ENCODE data around the gene MTCL1. TPM values are rescaled to one million over a fixed set of nuclear protein-coding genes. Genes with fewer than 3 reads are reported as not detected.

MTCL1 gene
- total and polyA plus RNA-seq, 5 donors from 2014 or later = 0.20 TPM; not detected in 4

DNA sequence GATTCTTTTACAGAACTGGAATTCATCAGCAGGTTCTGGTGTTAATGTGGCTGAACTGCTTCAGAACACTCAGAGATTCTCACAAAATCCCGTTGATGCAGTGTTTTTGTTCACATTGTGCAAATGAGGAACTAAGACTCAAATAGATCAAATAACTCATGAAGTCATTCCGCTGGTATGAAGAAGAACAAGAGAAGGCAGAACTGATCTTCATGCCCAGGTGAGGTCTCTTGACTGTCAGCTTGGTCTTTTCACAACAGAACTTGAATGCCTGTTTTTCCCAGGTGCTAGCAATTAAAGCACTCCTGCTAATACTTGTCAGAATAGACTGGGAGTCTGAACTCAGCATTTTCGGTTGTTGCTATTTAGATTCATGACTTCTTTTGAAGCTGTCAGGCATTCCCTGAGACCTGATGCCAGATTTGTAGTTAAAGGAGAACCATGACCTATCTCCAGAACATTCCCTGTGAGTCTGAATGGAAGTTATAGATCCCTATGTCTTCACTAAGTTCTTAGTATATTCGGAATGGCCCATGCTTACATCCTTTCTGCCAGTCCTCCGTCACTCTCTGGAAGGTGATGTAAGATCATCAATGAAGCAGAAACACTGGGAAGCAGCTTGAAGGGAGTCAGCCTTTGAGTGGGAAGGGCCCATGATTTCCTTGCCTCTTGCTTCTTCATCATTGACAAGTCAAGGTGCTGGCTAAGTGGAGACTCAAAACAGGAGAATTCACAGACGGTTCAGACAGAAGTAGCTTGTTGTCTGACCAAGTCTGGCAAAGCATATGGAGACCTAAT lies 155.7 kb downstream of the MTCL1 start:
- Histone ChIP-seq H3K27ac (ENCODE audit: insufficient read depth, low read length, poor library complexity, severe bottlenecking) (no peak overlapping the region), H3K36me3 (ENCODE audit: control insufficient read depth, insufficient read depth, low read length) (no peaks in the 10 kb centered on the region), H3K27me3 (ENCODE audit: control insufficient read depth, insufficient read depth, low read length) (no peaks in the 10 kb centered on the region), H3K4me1 (ENCODE audit: control insufficient read depth, insufficient read depth, low read length, poor library complexity, severe bottlenecking) (no peaks in the 10 kb centered on the region), H3K9me3 (ENCODE audit: control insufficient read depth in 2 of 2, low read length in 2 of 2) (no peaks in the 10 kb centered on the region), H3K4me3 (ENCODE audit: low read depth, low read length) (no peak overlapping the region)
- H3K27ac Mint-ChIP-seq = no peak overlapping the region
- ATAC-seq (ENCODE audit: low read depth in 2 of 2) (no peak), DNase-seq (no peak)
- H3K4me1 Mint-ChIP-seq = no peaks in the 10 kb centered on the region
- peaks cover 0 to 5% (median 0%) of the 10 kb centered on the region in 7 donors for H3K9me3 Mint-ChIP-seq
- no peak overlapping the region for H3K4me3 Mint-ChIP-seq
- peaks cover 7% of the 10 kb centered on the region for H3K27me3 Mint-ChIP-seq
- H3K36me3 Mint-ChIP-seq = no peaks in the 10 kb centered on the region

DNA sequence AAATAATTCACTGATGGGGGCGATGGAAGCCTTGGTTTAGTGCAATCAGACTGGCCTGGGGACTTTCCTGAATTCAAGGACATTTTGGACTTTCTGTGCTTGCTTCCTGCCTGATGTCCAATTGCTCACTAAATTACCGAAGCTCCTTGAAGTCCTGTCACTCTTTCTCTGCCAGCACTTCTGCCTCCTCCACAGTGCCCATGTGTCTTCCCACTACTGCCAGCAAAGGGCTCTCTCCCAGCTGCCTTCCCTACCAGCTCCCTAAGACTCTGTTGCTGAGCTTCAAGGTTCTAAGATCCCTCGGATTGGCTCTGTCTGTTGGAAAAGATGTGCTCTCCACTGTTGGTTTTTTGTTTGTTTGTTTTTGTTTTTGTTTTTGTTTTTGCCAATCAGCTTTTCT lies 158.1 kb downstream of the MTCL1 start:
- no peaks in the 10 kb centered on the region for H3K36me3 ChIP-seq (ENCODE audit: control insufficient read depth, insufficient read depth, low read length)
- no peaks in the 10 kb centered on the region for H3K4me1 Mint-ChIP-seq
- no peak overlapping the region for H3K27ac Mint-ChIP-seq
- no peak for ATAC-seq (ENCODE audit: low read depth in 2 of 2)
- H3K9me3 ChIP-seq (ENCODE audit: control insufficient read depth in 2 of 2, low read length in 2 of 2) = no peaks in the 10 kb centered on the region
- no peaks in the 10 kb centered on the region for H3K27me3 ChIP-seq (ENCODE audit: control insufficient read depth, insufficient read depth, low read length)
- no peaks in the 10 kb centered on the region for H3K36me3 Mint-ChIP-seq
- H3K27ac ChIP-seq (ENCODE audit: insufficient read depth, low read length, poor library complexity, severe bottlenecking) = no peak overlapping the region
- no peaks in the 10 kb centered on the region for H3K27me3 Mint-ChIP-seq
- no peak overlapping the region for H3K4me3 ChIP-seq (ENCODE audit: low read depth, low read length)
- peaks cover 0 to 5% (median 0%) of the 10 kb centered on the region in 7 donors for H3K9me3 Mint-ChIP-seq
- no peak overlapping the region for H3K4me3 Mint-ChIP-seq
- DNase-seq = no peak
- no peaks in the 10 kb centered on the region for H3K4me1 ChIP-seq (ENCODE audit: control insufficient read depth, insufficient read depth, low read length, poor library complexity, severe bottlenecking)

DNA sequence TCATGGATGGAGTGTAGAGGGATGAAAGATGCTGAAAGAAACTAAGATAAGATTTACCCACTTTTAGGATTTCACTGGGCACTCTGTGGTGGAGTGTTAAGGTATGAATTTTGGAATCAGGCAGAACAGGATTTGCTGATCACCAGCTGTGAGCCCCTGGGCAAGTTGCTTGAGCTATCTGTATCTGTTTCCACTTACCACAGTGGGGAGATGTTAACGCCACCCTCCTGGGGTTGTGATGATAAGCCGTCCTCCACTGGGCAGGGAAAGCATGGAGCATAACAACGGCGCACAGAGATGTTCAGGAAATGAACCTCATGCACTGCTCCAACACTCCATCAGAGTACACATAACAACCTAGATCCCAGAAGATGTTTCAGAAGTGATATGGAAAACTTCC lies 160.6 kb downstream of the MTCL1 start:
- peaks cover 0 to 5% (median 0%) of the 10 kb centered on the region in 7 donors for H3K9me3 Mint-ChIP-seq
- Histone ChIP-seq H3K27me3 (ENCODE audit: control insufficient read depth, insufficient read depth, low read length) (no peaks in the 10 kb centered on the region), H3K4me1 (ENCODE audit: control insufficient read depth, insufficient read depth, low read length, poor library complexity, severe bottlenecking) (no peaks in the 10 kb centered on the region), H3K36me3 (ENCODE audit: control insufficient read depth, insufficient read depth, low read length) (no peaks in the 10 kb centered on the region), H3K27ac (ENCODE audit: insufficient read depth, low read length, poor library complexity, severe bottlenecking) (no peak overlapping the region), H3K4me3 (ENCODE audit: low read depth, low read length) (no peak overlapping the region), H3K9me3 (ENCODE audit: control insufficient read depth in 2 of 2, low read length in 2 of 2) (no peaks in the 10 kb centered on the region)
- H3K4me1 Mint-ChIP-seq = no peaks in the 10 kb centered on the region
- no peaks in the 10 kb centered on the region for H3K36me3 Mint-ChIP-seq
- ATAC-seq (ENCODE audit: low read depth in 2 of 2) = no peak
- peak overlapping the region in 1 of 3 donors; percentile 72 for H3K27ac Mint-ChIP-seq
- no peaks in the 10 kb centered on the region for H3K27me3 Mint-ChIP-seq
- H3K4me3 Mint-ChIP-seq = no peak overlapping the region
- no peak for DNase-seq

DNA sequence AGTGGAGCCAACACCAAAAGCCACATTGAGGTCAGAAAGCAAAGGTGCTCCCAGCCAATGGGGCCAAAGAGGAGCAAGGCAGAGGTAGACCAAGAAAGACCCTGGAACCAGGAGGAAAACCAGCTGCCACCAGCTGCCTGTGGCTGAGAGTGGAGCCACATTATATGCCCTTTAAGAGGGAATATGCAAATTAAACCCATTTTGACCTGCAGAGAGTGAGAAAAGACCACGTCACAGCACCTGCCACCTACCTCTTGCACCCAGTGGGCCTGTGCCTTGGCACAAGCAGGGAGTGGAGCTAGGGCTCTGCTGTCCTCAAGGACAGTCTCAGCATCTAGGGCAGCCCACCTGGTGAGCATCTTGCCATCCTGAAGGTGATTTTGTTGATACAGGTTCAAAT lies 161.3 kb downstream of the MTCL1 start:
- H3K36me3 ChIP-seq (ENCODE audit: control insufficient read depth, insufficient read depth, low read length) = no peaks in the 10 kb centered on the region
- Mint-ChIP-seq H3K27me3 (no peaks in the 10 kb centered on the region), H3K36me3 (no peaks in the 10 kb centered on the region), H3K4me1 (no peaks in the 10 kb centered on the region), H3K27ac (no peak overlapping the region), H3K9me3 (peaks cover 0 to 5% (median 0%) of the 10 kb centered on the region in 7 donors), H3K4me3 (no peak overlapping the region)
- no peak overlapping the region for H3K27ac ChIP-seq (ENCODE audit: insufficient read depth, low read length, poor library complexity, severe bottlenecking)
- H3K4me1 ChIP-seq (ENCODE audit: control insufficient read depth, insufficient read depth, low read length, poor library complexity, severe bottlenecking) = no peaks in the 10 kb centered on the region
- no peak for ATAC-seq (ENCODE audit: low read depth in 2 of 2)
- no peak for DNase-seq
- H3K27me3 ChIP-seq (ENCODE audit: control insufficient read depth, insufficient read depth, low read length) = no peaks in the 10 kb centered on the region
- no peaks in the 10 kb centered on the region for H3K9me3 ChIP-seq (ENCODE audit: control insufficient read depth in 2 of 2, low read length in 2 of 2)
- no peak overlapping the region for H3K4me3 ChIP-seq (ENCODE audit: low read depth, low read length)

DNA sequence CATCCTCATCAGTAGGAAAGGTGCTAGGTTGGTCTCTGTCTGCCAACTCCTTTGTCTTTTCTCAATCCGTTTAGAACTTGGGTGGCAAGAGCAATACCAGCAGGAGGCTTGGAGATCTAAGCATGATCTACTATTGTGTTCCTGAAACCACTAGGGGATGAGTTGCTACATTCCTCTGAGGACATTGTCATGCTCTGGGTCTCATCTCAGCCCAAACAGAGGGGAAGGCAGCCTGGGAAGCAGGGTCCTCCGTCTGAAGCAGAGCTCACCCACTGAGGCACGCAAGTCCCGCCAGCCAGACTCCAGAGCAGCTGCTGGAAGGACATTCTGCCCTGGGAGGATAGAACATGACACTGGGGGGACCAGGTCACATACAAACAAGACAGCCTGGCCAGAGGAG lies 162.9 kb downstream of the MTCL1 start:
- ATAC-seq (ENCODE audit: low read depth in 2 of 2) = no peak
- Mint-ChIP-seq H3K9me3 (no peaks in the 10 kb centered on the region), H3K36me3 (no peaks in the 10 kb centered on the region), H3K4me3 (no peak overlapping the region), H3K4me1 (no peaks in the 10 kb centered on the region), H3K27me3 (no peaks in the 10 kb centered on the region), H3K27ac (peak overlapping the region in 1 of 3 donors; percentile 26)
- H3K4me1 ChIP-seq (ENCODE audit: control insufficient read depth, insufficient read depth, low read length, poor library complexity, severe bottlenecking) = no peaks in the 10 kb centered on the region
- no peaks in the 10 kb centered on the region for H3K27me3 ChIP-seq (ENCODE audit: control insufficient read depth, insufficient read depth, low read length)
- no peak for DNase-seq
- no peaks in the 10 kb centered on the region for H3K9me3 ChIP-seq (ENCODE audit: control insufficient read depth in 2 of 2, low read length in 2 of 2)
- H3K36me3 ChIP-seq (ENCODE audit: control insufficient read depth, insufficient read depth, low read length) = no peaks in the 10 kb centered on the region
- no peak overlapping the region for H3K4me3 ChIP-seq (ENCODE audit: low read depth, low read length)
- no peak overlapping the region for H3K27ac ChIP-seq (ENCODE audit: insufficient read depth, low read length, poor library complexity, severe bottlenecking)

DNA sequence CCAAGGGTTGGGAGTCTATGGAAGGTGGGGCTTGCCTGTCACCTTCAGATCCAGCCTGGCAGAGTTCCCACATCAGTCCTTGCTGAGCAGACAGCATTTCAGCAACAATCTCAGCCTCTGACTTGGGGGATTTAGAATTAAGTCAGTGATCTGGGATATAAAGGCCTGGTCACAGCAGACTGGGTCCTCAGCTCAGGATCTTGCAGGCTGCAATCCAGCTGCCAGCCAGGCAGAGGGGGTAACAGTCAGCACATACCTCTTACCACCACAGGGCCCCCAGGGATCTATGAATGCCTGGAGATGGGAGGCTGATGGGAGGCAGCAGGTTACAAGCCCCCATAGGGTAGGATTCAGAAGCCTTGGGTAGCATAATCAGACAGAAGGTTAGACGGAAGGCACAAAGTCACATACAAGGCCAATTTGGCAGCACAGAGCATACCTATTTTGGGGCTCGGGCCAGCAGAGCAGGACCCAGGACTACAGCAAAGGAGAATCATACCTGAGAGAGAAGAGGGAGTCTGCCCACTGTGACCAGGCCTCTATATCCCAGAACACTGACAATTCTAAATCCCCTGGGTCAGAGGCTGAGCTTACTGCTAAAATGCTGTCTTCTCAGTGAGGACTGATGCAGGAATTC lies 163.5 kb downstream of the MTCL1 start:
- DNase-seq (no peak), ATAC-seq (ENCODE audit: low read depth in 2 of 2) (no peak)
- H3K27ac Mint-ChIP-seq = no peak overlapping the region
- Histone ChIP-seq H3K4me3 (ENCODE audit: low read depth, low read length) (no peak overlapping the region), H3K27ac (ENCODE audit: insufficient read depth, low read length, poor library complexity, severe bottlenecking) (no peak overlapping the region), H3K9me3 (ENCODE audit: control insufficient read depth in 2 of 2, low read length in 2 of 2) (no peaks in the 10 kb centered on the region), H3K4me1 (ENCODE audit: control insufficient read depth, insufficient read depth, low read length, poor library complexity, severe bottlenecking) (no peaks in the 10 kb centered on the region), H3K36me3 (ENCODE audit: control insufficient read depth, insufficient read depth, low read length) (no peaks in the 10 kb centered on the region), H3K27me3 (ENCODE audit: control insufficient read depth, insufficient read depth, low read length) (no peaks in the 10 kb centered on the region)
- no peaks in the 10 kb centered on the region for H3K36me3 Mint-ChIP-seq
- no peaks in the 10 kb centered on the region for H3K9me3 Mint-ChIP-seq
- no peaks in the 10 kb centered on the region for H3K4me1 Mint-ChIP-seq
- H3K27me3 Mint-ChIP-seq = no peaks in the 10 kb centered on the region
- no peak overlapping the region for H3K4me3 Mint-ChIP-seq

DNA sequence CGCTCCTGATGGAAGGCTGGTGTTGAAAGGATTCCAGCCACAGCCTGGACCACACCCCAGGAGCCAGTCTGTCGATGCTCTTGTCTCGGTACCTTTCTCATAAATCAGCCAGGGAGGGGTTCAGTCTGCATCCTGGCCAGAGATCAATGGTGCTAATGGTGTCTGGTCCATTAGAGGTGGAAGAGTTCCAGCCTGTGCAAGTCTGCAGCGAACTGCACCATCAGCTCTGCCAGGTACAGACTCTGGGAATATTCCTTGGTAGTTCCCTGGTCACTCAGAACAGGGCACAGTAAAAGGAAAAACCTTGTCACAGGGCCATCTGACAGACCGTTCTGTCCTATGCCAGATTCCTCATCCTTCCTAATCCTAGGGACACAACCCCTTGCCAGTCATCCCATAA lies 164.3 kb downstream of the MTCL1 start:
- no peaks in the 10 kb centered on the region for H3K4me1 ChIP-seq (ENCODE audit: control insufficient read depth, insufficient read depth, low read length, poor library complexity, severe bottlenecking)
- H3K27ac ChIP-seq (ENCODE audit: insufficient read depth, low read length, poor library complexity, severe bottlenecking) = no peak overlapping the region
- H3K4me1 Mint-ChIP-seq = no peaks in the 10 kb centered on the region
- H3K27me3 Mint-ChIP-seq = peaks cover 6% of the 10 kb centered on the region
- no peaks in the 10 kb centered on the region for H3K27me3 ChIP-seq (ENCODE audit: control insufficient read depth, insufficient read depth, low read length)
- no peaks in the 10 kb centered on the region for H3K9me3 ChIP-seq (ENCODE audit: control insufficient read depth in 2 of 2, low read length in 2 of 2)
- no peaks in the 10 kb centered on the region for H3K36me3 Mint-ChIP-seq
- no peak overlapping the region for H3K4me3 Mint-ChIP-seq
- no peak for ATAC-seq (ENCODE audit: low read depth in 2 of 2)
- no peaks in the 10 kb centered on the region for H3K36me3 ChIP-seq (ENCODE audit: control insufficient read depth, insufficient read depth, low read length)
- no peak for DNase-seq
- no peak overlapping the region for H3K4me3 ChIP-seq (ENCODE audit: low read depth, low read length)
- H3K27ac Mint-ChIP-seq = no peak overlapping the region
- H3K9me3 Mint-ChIP-seq = no peaks in the 10 kb centered on the region

DNA sequence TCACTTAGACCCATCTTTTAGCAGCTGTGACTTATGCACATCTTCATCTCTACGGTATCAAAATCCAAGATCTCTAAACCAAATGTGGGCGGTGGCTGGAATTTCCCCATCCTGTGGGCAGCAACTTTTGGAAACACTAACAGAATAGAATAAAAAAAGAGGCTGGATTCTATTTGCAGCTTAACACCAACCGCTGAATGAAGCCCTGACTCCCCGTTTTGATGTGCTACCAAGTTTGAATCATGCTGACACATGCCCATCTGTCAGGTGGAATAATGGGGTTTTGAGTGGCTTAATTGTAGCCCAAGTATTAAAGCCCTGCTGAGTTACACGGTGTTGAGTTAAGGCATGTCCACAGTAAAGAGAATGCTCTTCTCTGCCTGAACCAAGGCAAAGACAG lies 165.2 kb downstream of the MTCL1 start:
- H3K4me1 Mint-ChIP-seq = no peaks in the 10 kb centered on the region
- H3K9me3 Mint-ChIP-seq = no peaks in the 10 kb centered on the region
- Histone ChIP-seq H3K27me3 (ENCODE audit: control insufficient read depth, insufficient read depth, low read length) (no peaks in the 10 kb centered on the region), H3K27ac (ENCODE audit: insufficient read depth, low read length, poor library complexity, severe bottlenecking) (no peak overlapping the region), H3K36me3 (ENCODE audit: control insufficient read depth, insufficient read depth, low read length) (no peaks in the 10 kb centered on the region), H3K4me1 (ENCODE audit: control insufficient read depth, insufficient read depth, low read length, poor library complexity, severe bottlenecking) (no peaks in the 10 kb centered on the region), H3K4me3 (ENCODE audit: low read depth, low read length) (no peak overlapping the region), H3K9me3 (ENCODE audit: control insufficient read depth in 2 of 2, low read length in 2 of 2) (no peaks in the 10 kb centered on the region)
- peaks cover 6% of the 10 kb centered on the region for H3K27me3 Mint-ChIP-seq
- H3K27ac Mint-ChIP-seq = no peak overlapping the region
- no peak for DNase-seq
- no peak for ATAC-seq (ENCODE audit: low read depth in 2 of 2)
- no peak overlapping the region for H3K4me3 Mint-ChIP-seq
- no peaks in the 10 kb centered on the region for H3K36me3 Mint-ChIP-seq

Measured in CD4-positive, CD25-positive, alpha-beta regulatory T cell (primary cell).